Hypothalamus (tissue), 51 donors: ENCODE measurements around the gene PSMD6.

Experiments
- DNase-seq, 51 donors: peaks; one replicate each; lab custom pipeline; 2025; lab: John Stamatoyannopoulos, UW

Gene PSMD6

GRCh38 chr3:63963496-63963895 lies 59.8 kb downstream of the PSMD6 start:
- no peak for DNase-seq

GRCh38 chr3:63961891-63962290 lies 61.4 kb downstream of the PSMD6 start:
- peak in 1 of 51 donors; percentile 29 for DNase-seq
